Measurements from ENCODE around the gene ADAM12. TPM values are rescaled to one million over a fixed set of nuclear protein-coding genes. Genes with fewer than 3 reads are reported as not detected.

The ADAM12 gene
- total RNA-seq, 1 donor from 2014 or later, result 100 TPM

DNA sequence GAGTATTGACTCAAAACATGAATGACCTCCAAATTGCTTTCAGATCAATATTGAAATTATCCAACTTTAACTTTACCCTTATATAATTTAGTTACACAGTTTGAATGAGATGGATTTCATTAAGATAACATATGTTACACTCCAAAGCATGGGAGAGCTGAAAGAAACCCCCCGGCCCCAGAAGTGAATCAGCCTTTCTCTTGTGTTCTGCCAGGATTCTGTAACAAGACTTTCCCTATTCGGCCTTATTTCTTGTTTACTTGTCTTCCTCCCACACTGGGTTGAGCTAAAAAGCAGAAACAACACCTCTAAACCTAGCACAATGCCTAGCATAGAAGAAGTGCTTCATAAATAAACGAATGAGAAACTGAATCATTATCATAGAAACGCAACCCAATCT is 224.8 kb downstream of the ADAM12 start:
- Histone ChIP-seq H3K36me3 (ENCODE audit: insufficient read depth, low read length) (no peaks in the 10 kb centered on the region), H3K9me3 (ENCODE audit: insufficient read depth, low read depth, low read length) (no peaks in the 10 kb centered on the region), H2AFZ (ENCODE audit: low read depth, low read length) (no peak overlapping the region), H3K27ac (ENCODE audit: low read depth, low read length) (no peak overlapping the region), H3K4me3 (ENCODE audit: insufficient read depth, low read depth, low read length) (no peak overlapping the region), H3K4me1 (ENCODE audit: insufficient read depth, low read length) (no peaks in the 10 kb centered on the region), H3K4me2 (ENCODE audit: low read length) (no peak overlapping the region), H3K9ac (ENCODE audit: low read length) (no peak overlapping the region), H4K20me1 (ENCODE audit: insufficient read depth, low read length) (peaks cover 11% of the 10 kb centered on the region), H3K79me2 (ENCODE audit: insufficient read depth, low read length) (peaks cover 16% of the 10 kb centered on the region), H3K27me3 (ENCODE audit: insufficient read depth, low read length) (no peaks in the 10 kb centered on the region)
- no peak for DNase-seq (ENCODE audit: low read depth)
- Mint-ChIP-seq H3K36me3 (ENCODE audit: low read depth, unreplicated experiment) (peaks cover 26% of the 10 kb centered on the region), H3K27me3 (ENCODE audit: low read depth, unreplicated experiment) (no peaks in the 10 kb centered on the region), H3K27ac (ENCODE audit: unreplicated experiment) (no peak overlapping the region), H3K9me3 (ENCODE audit: unreplicated experiment) (peaks cover 5% of the 10 kb centered on the region), H3K4me1 (ENCODE audit: low read depth, unreplicated experiment) (peaks cover 4% of the 10 kb centered on the region), H3K4me3 (ENCODE audit: unreplicated experiment) (no peak overlapping the region)
- no peak for FAIRE-seq
- TF ChIP-seq EZH2 (IDR thresholded peaks at IDR 0.05; ENCODE audit: insufficient read depth, low read length), result no peak
- TF ChIP-seq, protein P1, sequence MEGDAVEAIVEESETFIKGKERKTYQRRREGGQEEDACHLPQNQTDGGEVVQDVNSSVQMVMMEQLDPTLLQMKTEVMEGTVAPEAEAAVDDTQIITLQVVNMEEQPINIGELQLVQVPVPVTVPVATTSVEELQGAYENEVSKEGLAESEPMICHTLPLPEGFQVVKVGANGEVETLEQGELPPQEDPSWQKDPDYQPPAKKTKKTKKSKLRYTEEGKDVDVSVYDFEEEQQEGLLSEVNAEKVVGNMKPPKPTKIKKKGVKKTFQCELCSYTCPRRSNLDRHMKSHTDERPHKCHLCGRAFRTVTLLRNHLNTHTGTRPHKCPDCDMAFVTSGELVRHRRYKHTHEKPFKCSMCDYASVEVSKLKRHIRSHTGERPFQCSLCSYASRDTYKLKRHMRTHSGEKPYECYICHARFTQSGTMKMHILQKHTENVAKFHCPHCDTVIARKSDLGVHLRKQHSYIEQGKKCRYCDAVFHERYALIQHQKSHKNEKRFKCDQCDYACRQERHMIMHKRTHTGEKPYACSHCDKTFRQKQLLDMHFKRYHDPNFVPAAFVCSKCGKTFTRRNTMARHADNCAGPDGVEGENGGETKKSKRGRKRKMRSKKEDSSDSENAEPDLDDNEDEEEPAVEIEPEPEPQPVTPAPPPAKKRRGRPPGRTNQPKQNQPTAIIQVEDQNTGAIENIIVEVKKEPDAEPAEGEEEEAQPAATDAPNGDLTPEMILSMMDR (IDR thresholded peaks at IDR 0.05; ENCODE audit: insufficient read depth, low read depth, low read length), result no peak

DNA sequence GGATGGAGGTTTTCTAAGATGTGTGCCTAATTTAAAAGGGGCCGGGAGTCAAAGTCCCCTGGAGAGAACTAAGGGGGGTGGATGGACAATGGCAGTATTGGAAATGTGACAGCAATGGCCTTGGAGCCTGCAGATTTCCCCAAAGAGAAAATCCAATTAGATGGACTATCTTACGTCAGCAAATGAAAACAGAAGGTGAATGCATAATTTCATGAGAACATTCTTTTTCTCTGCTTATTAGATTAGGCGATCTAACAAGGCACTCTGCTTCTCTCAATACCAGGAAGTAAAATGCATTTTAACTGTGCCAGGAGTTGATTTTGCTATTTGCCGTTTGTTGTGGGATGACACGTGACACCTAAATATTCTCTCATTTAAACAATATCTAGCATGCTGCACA is 226.6 kb downstream of the ADAM12 start:
- H3K9me3 Mint-ChIP-seq (ENCODE audit: unreplicated experiment), result peaks cover 5% of the 10 kb centered on the region
- Histone ChIP-seq H3K4me3 (ENCODE audit: insufficient read depth, low read depth, low read length) (no peak overlapping the region), H3K79me2 (ENCODE audit: insufficient read depth, low read length) (peaks cover 25% of the 10 kb centered on the region), H2AFZ (ENCODE audit: low read depth, low read length) (no peak overlapping the region), H3K4me1 (ENCODE audit: insufficient read depth, low read length) (no peaks in the 10 kb centered on the region), H3K36me3 (ENCODE audit: insufficient read depth, low read length) (peaks cover 2% of the 10 kb centered on the region), H3K4me2 (ENCODE audit: low read length) (no peak overlapping the region), H3K9ac (ENCODE audit: low read length) (no peak overlapping the region), H3K27ac (ENCODE audit: low read depth, low read length) (no peak overlapping the region), H4K20me1 (ENCODE audit: insufficient read depth, low read length) (peaks cover 19% of the 10 kb centered on the region), H3K9me3 (ENCODE audit: insufficient read depth, low read depth, low read length) (no peaks in the 10 kb centered on the region), H3K27me3 (ENCODE audit: insufficient read depth, low read length) (no peaks in the 10 kb centered on the region)
- no peak for FAIRE-seq
- no peak for DNase-seq (ENCODE audit: low read depth)
- H3K4me1 Mint-ChIP-seq (ENCODE audit: low read depth, unreplicated experiment), result peaks cover 4% of the 10 kb centered on the region
- no peak for TF ChIP-seq EZH2 (IDR thresholded peaks at IDR 0.05; ENCODE audit: insufficient read depth, low read length)
- TF ChIP-seq, protein P1 (IDR thresholded peaks at IDR 0.05; ENCODE audit: insufficient read depth, low read depth, low read length), result no peak
- H3K4me3 Mint-ChIP-seq (ENCODE audit: unreplicated experiment), result no peak overlapping the region
- H3K27me3 Mint-ChIP-seq (ENCODE audit: low read depth, unreplicated experiment), result no peaks in the 10 kb centered on the region
- H3K27ac Mint-ChIP-seq (ENCODE audit: unreplicated experiment), result no peak overlapping the region
- peaks cover 33% of the 10 kb centered on the region for H3K36me3 Mint-ChIP-seq (ENCODE audit: low read depth, unreplicated experiment)

DNA sequence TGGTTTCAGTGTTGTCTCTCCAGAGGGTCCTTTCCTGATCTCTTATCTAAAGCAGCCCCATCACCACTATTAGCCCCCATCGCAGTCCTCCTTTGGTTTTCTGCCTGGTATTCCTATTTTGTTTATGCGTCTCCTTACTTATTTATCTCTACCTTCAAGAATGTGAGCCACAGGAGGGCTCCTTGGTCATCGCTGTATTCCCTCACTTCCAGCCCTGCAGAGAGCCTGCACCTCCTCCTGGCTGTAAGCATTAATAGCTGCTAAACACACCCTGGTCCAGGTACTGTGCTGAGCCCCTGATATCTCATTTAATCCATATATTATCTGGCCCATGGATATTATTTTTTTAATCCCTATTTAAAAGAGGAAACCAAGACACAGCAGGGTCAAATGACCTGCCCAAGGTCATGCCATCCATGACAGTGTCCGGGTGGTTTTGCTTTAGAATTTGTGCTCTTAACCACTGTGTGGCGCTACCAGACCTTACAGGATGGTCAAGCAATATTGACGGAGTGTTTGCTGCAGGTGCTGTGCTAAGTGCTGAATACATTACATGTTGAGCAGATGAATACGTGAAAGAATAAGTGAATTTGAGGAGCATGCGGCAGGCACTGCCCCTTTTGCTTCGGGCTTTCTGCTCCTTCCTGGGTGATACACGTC is 227.2 kb downstream of the ADAM12 start:
- H3K9me3 Mint-ChIP-seq (ENCODE audit: unreplicated experiment), result peaks cover 6% of the 10 kb centered on the region
- H3K4me3 Mint-ChIP-seq (ENCODE audit: unreplicated experiment), result no peak overlapping the region
- Histone ChIP-seq H3K79me2 (ENCODE audit: insufficient read depth, low read length) (peaks cover 25% of the 10 kb centered on the region), H3K4me2 (ENCODE audit: low read length) (no peak overlapping the region), H3K27ac (ENCODE audit: low read depth, low read length) (no peak overlapping the region), H3K27me3 (ENCODE audit: insufficient read depth, low read length) (no peaks in the 10 kb centered on the region), H4K20me1 (ENCODE audit: insufficient read depth, low read length) (peaks cover 19% of the 10 kb centered on the region), H3K4me3 (ENCODE audit: insufficient read depth, low read depth, low read length) (no peak overlapping the region), H3K9me3 (ENCODE audit: insufficient read depth, low read depth, low read length) (no peaks in the 10 kb centered on the region), H3K9ac (ENCODE audit: low read length) (no peak overlapping the region), H2AFZ (ENCODE audit: low read depth, low read length) (no peak overlapping the region), H3K36me3 (ENCODE audit: insufficient read depth, low read length) (peaks cover 2% of the 10 kb centered on the region), H3K4me1 (ENCODE audit: insufficient read depth, low read length) (no peaks in the 10 kb centered on the region)
- DNase-seq (ENCODE audit: low read depth), result no peak
- H3K27ac Mint-ChIP-seq (ENCODE audit: unreplicated experiment), result no peak overlapping the region
- peaks cover 10% of the 10 kb centered on the region for H3K4me1 Mint-ChIP-seq (ENCODE audit: low read depth, unreplicated experiment)
- H3K27me3 Mint-ChIP-seq (ENCODE audit: low read depth, unreplicated experiment), result no peaks in the 10 kb centered on the region
- TF ChIP-seq EZH2 (IDR thresholded peaks at IDR 0.05; ENCODE audit: insufficient read depth, low read length), result no peak
- TF ChIP-seq, protein P1 (IDR thresholded peaks at IDR 0.05; ENCODE audit: insufficient read depth, low read depth, low read length), result no peak
- H3K36me3 Mint-ChIP-seq (ENCODE audit: low read depth, unreplicated experiment), result peaks cover 36% of the 10 kb centered on the region
- FAIRE-seq, result no peak

All from astrocyte (in vitro differentiated cells and primary cell).